Psoas muscle (tissue), 8 donors: Measurements from ENCODE around the gene LCN9. TPM values are rescaled to one million over a fixed set of nuclear protein-coding genes. Genes with fewer than 3 reads are reported as not detected.

ENCODE experiments used
- ATAC-seq, 4 donors: fragments of 200-7000 bp; cut with Tn5 transposase; one replicate each; pipeline ENCODE4 v1.9.1; 2020; ENCODE audit warnings: moderate library complexity in 3 of 4, mild to moderate bottlenecking in 2 of 4
- DNase-seq, 2 donors: peaks; one replicate each; pipeline ENCODE4 v3.0.0-alpha.2; 2020
- H3K27ac ChIP-seq: fragments of 200-600 bp; one replicate; pipeline ENCODE4 v1.8.0; 2022
- H3K27me3 ChIP-seq, 3 donors: fragments of 200-600 bp in 1 of 3; one replicate each; pipeline versions ENCODE4 v1.6.1 to v1.8.0; 2013 to 2022; ENCODE audit warnings: low read length in 2 of 3, mild to moderate bottlenecking in 2 of 3, moderate library complexity in 1 of 3; ENCODE audit not compliant: insufficient read depth in 3 of 3
- H3K36me3 ChIP-seq, 2 donors: fragments of 200-600 bp in 1 of 2; one replicate each; pipeline versions ENCODE4 v1.6.1 to v1.8.0; 2013 to 2022; ENCODE audit warnings: low read depth in 1 of 2, mild to moderate bottlenecking in 1 of 2, moderate library complexity in 1 of 2; ENCODE audit not compliant: insufficient read depth in 1 of 2
- H3K4me1 ChIP-seq: fragments of 200-600 bp; one replicate; pipeline ENCODE4 v1.8.0; 2022
- H3K4me3 ChIP-seq: fragments of 200-600 bp; one replicate; pipeline ENCODE4 v1.8.0; 2022; ENCODE audit warnings: mild to moderate bottlenecking
- H3K9me3 ChIP-seq: fragments of 200-600 bp; one replicate; pipeline ENCODE4 v1.8.0; 2022
- WGBS, 3 donors: extraction: QIAGEN DNeasy Blood & Tissue Kit; methylation state at CpG; one replicate each; pipeline versions ENCODE4 v1.1.6 to v1.1.7; 2013; 5-methylcytosine and 5-hydroxymethylcytosine counted together
- intact Hi-C, 2 donors: fragments of 100-400 bp; cut with DNase I; formaldehyde crosslinking; loops; one replicate each; pipeline versions ENCODE4 v1.11.0 to v1.14.2; 2022
- polyA plus RNA-seq, 3 donors: library from polyadenylated mRNA; stranded (reverse); fragments of 200-250 nt; gene quantifications; one replicate each; pipeline ENCODE4 v1.2.3, GENCODE V29; 2013
- total RNA-seq, 4 donors: library from RNA; stranded (reverse); fragmentation: NEBNext Ultra II Directional in 2 of 4; extraction: Animal tissue kit (Norgen Biotek cat#: 25700) in 2 of 4; gene quantifications; one replicate each; pipeline versions ENCODE4 v1.2.1 to v1.2.4, GENCODE V29; 2021 to 2023
- TF ChIP-seq, protein P1 (sequence below): fragments of 200-600 bp; IDR thresholded peaks from one replicate; pipeline ENCODE4 v1.8.0; 2022; ENCODE audit warnings: antibody characterized with exemption
- donor health status: healthy with polysubstance abuse.
- donor health status: DM: no; HTN: no; CAD: no; lungs with moderate emphysema.
- donor health status: Bipolar disorder and iron deficiency.
- donor health status: healthy.
- donor health status: DM: yes; HTN: yes; CAD: no.
- donor health status: DM: no; HTN: no; CAD: no.
- donor health status: DM: no; HTN: no; CAD: no.
- donor health status: DM: yes; HTN: yes; CAD: no.

Gene LCN9
- total and polyA plus RNA-seq, 7 donors, result not detected

DNA sequence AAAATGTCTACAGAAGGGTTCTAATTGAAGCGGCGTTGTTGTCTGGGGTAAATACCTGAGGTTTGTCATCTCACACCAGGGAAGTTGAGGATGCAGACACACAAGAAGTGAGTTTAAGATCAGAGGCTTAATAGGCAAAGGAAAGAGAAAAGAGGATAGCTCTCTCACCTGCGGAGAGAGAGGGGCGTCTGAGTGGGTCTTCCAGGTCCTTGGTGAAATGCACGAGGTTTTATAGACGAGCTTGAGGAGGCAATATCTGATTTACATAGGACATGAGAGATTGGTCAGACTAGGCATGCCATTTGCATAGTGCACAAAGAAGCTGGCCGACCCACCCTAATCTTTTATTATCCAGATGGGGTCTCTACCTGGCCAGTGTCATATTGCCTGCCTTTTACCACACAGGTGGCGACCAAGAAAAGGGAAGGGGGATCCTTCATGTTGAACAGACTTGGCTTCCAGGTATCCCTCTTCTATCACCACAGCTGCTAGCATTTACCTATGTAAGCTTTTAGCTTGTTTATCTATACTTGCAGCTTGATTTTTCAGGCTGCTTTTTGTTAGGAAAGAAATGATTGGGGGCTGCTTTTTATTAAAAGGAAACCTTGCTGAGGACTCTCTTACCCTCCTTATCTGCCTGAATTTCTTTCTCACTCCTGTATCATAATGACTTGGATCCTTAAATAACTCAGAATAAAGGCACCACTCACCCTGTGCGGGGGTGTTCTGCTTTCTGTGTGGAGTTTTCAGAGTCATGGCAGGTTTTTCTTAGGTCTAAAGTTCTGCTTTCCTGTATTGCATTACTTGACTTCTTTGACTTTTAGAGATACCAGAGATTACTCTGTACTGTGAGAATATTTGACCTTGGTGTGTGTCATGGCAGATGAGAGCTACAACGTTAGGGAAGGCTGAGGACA, 14.4 kb upstream of the LCN9 start:
- Histone ChIP-seq H3K27ac (no peak overlapping the region), H3K4me1 (no peaks in the 10 kb centered on the region), H3K9me3 (peaks cover 15% of the 10 kb centered on the region), H3K36me3 (no peaks in the 10 kb centered on the region), H3K4me3 (no peak overlapping the region), H3K27me3 (peaks cover 0 to 3% (median 2%) of the 10 kb centered on the region in 3 donors)
- TF ChIP-seq, protein P1, sequence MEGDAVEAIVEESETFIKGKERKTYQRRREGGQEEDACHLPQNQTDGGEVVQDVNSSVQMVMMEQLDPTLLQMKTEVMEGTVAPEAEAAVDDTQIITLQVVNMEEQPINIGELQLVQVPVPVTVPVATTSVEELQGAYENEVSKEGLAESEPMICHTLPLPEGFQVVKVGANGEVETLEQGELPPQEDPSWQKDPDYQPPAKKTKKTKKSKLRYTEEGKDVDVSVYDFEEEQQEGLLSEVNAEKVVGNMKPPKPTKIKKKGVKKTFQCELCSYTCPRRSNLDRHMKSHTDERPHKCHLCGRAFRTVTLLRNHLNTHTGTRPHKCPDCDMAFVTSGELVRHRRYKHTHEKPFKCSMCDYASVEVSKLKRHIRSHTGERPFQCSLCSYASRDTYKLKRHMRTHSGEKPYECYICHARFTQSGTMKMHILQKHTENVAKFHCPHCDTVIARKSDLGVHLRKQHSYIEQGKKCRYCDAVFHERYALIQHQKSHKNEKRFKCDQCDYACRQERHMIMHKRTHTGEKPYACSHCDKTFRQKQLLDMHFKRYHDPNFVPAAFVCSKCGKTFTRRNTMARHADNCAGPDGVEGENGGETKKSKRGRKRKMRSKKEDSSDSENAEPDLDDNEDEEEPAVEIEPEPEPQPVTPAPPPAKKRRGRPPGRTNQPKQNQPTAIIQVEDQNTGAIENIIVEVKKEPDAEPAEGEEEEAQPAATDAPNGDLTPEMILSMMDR, result no peak
- no peak for ATAC-seq
- intact Hi-C loops, result no loop called here
- no peak for DNase-seq
- 79 to 81% (median 80%) methylated on average over 10 of the region's 10 CpGs for WGBS, 3 donors

DNA sequence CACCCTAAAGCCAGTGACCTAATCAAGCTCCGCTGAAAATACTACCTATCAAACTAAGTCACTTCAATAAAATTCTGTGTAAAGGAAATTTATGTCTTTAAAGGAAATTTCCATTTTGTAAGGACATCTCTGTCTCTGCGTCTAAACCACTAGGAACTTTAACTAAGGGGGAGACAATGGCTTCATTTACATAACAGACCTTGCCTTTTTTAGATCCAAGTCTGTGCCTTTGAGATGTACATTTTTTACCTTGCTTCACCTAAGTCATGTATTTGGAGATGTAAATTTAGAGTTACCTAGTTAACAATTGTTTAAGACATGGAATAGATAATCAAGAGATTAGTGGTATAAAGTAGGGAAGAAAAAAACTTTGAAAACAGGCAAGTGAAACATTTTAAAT, 13.6 kb upstream of the LCN9 start:
- Histone ChIP-seq H3K4me1 (no peaks in the 10 kb centered on the region), H3K36me3 (no peaks in the 10 kb centered on the region), H3K9me3 (peaks cover 15% of the 10 kb centered on the region), H3K27ac (no peak overlapping the region), H3K27me3 (peaks cover under 1 to 3% (median 2%) of the 10 kb centered on the region in 3 donors), H3K4me3 (no peak overlapping the region)
- ATAC-seq, result no peak
- intact Hi-C loops, result no loop called here
- DNase-seq, result no peak
- TF ChIP-seq, protein P1, result no peak
- 60 to 72% (median 70%) methylated on average over 2 of the region's 2 CpGs for WGBS, 3 donors

DNA sequence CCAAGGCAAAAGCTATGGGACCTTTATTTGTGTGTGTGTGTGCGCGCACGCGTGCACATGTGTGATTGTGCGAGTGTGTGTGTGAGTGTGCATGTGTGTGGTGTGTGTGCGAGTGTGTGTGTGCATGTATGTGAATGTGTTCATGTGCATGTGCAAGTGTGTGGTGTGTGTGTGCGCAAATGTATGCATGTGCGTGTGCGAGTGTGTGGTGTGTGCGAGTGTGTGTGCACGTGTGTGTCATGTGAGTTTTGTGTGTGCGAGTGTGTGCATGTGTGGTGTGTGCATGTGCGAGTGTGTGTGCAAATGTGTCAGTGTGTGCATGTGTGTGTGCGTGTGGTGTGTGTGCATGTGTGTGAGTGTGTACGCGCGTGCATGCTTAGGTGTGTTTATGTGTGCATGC, 12.7 kb upstream of the LCN9 start:
- no peak for ATAC-seq
- TF ChIP-seq, protein P1, result no peak
- Histone ChIP-seq H3K27ac (no peak overlapping the region), H3K4me3 (no peak overlapping the region), H3K27me3 (peaks cover 2 to 10% (median 3%) of the 10 kb centered on the region in 3 donors), H3K4me1 (no peaks in the 10 kb centered on the region), H3K9me3 (peaks cover 15% of the 10 kb centered on the region), H3K36me3 (no peaks in the 10 kb centered on the region)
- 92 to 94% (median 93%) methylated on average over 17 of the region's 17 CpGs for WGBS, 3 donors
- DNase-seq, result no peak
- intact Hi-C loops, result no loop called here

DNA sequence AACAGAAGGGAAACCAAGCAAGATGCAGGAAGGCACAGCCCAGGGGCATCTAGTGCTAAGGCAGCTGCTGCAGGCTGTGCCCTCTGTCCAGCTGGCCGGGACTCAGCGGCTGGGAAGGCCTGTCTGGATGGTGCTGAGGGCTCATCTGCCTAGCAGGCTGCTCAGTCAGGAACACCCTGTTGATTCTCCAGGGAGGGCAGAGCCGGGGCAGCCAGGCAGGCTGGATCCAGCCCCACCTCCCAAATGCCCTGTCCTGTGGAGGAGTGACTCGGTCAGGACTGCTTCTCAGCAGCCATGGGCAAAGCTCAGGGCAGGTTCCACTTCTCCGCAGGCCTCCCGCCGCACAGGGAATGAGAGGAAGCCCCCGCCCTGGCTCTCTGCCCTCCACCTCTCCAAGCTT, 7.8 kb upstream of the LCN9 start:
- 54 to 65% (median 56%) methylated on average over 8 of the region's 8 CpGs for WGBS, 3 donors
- H3K4me3 ChIP-seq, result no peak overlapping the region
- ATAC-seq (no peak), DNase-seq (no peak)
- H3K9me3 ChIP-seq, result no peaks in the 10 kb centered on the region
- H3K4me1 ChIP-seq, result no peaks in the 10 kb centered on the region
- intact Hi-C loops, result no loop called here
- H3K27me3 ChIP-seq, result peaks cover 0 to 16% (median 5%) of the 10 kb centered on the region in 3 donors
- no peaks in the 10 kb centered on the region for H3K36me3 ChIP-seq
- H3K27ac ChIP-seq, result no peak overlapping the region
- TF ChIP-seq, protein P1, result no peak
